Mesenchymal stem cell (in vitro differentiated cells and primary cell): ENCODE measurements around the gene VWA3B.
"Not testable (repeated sequence)": the region's sequence is repeated elsewhere in the genome, so short reads cannot be mapped to it uniquely, and the experiment has no call there.

Experiments
- DNase-seq: peaks from one replicate; pipeline ENCODE4 v3.0.0-alpha.2; 2013
- H2AFZ ChIP-seq: one replicate; pipeline ENCODE4 v1.6.1; 2013; ENCODE audit warnings: low read depth, mild to moderate bottlenecking, control low read depth, inconsistent platforms, low read length, moderate library complexity
- H2AK5ac ChIP-seq: 2 replicates; pipeline ENCODE4 v1.6.1; 2013; ENCODE audit warnings: low read length, moderate library complexity, mild to moderate bottlenecking, inconsistent platforms; ENCODE audit not compliant: severe bottlenecking
- H2BK120ac ChIP-seq: one replicate; pipeline ENCODE4 v1.6.1; 2013; ENCODE audit warnings: low read depth, mild to moderate bottlenecking, inconsistent platforms, low read length, moderate library complexity
- H2BK12ac ChIP-seq, 2 experiments: one replicate each; pipeline ENCODE4 v1.6.1; 2013; ENCODE audit warnings: inconsistent platforms in 2 of 2, low read length in 2 of 2, mild to moderate bottlenecking in 2 of 2, moderate library complexity in 2 of 2, control low read depth in 1 of 2
- H2BK15ac ChIP-seq: one replicate; pipeline ENCODE4 v1.6.1; 2013; ENCODE audit warnings: mild to moderate bottlenecking, low read depth, inconsistent platforms; ENCODE audit not compliant: poor library complexity, severe bottlenecking
- H2BK5ac ChIP-seq: 2 replicates; pipeline ENCODE4 v1.6.1; 2013; ENCODE audit warnings: low read depth, mild to moderate bottlenecking, low read length, control low read depth, inconsistent platforms; ENCODE audit not compliant: poor library complexity, severe bottlenecking
- H3K14ac ChIP-seq, 2 experiments: one replicate each; pipeline ENCODE4 v1.6.1; 2013; ENCODE audit warnings: inconsistent platforms in 2 of 2, low read length in 2 of 2, control low read depth in 1 of 2, mild to moderate bottlenecking in 1 of 2, moderate library complexity in 1 of 2
- H3K18ac ChIP-seq, 2 experiments: one replicate each; pipeline ENCODE4 v1.6.1; 2013; ENCODE audit warnings: inconsistent platforms in 2 of 2, low read length in 2 of 2, control low read depth in 1 of 2, low read depth in 1 of 2, mild to moderate bottlenecking in 1 of 2
- H3K23ac ChIP-seq, 2 experiments: one replicate each; pipeline ENCODE4 v1.6.1; 2013; ENCODE audit warnings: inconsistent platforms in 2 of 2, low read length in 2 of 2, mild to moderate bottlenecking in 2 of 2, moderate library complexity in 2 of 2, control low read depth in 1 of 2
- H3K27ac ChIP-seq: 2 replicates; pipeline ENCODE4 v1.5.1; 2013; ENCODE audit warnings: mild to moderate bottlenecking, moderate library complexity, low read length, control low read depth, inconsistent platforms; ENCODE audit not compliant: poor library complexity, severe bottlenecking
- H3K27me3 ChIP-seq, 2 experiments: 2 replicates each; pipeline versions ENCODE4 v1.6.1 to v1.7.0; 2013; ENCODE audit warnings: low read length in 2 of 2, mild to moderate bottlenecking in 2 of 2, moderate library complexity in 2 of 2, control low read depth in 1 of 2, inconsistent platforms in 1 of 2; ENCODE audit not compliant: control insufficient read depth in 1 of 2, insufficient read depth in 1 of 2
- H3K36me3 ChIP-seq, 2 experiments: 2 replicates each; pipeline versions ENCODE4 v1.6.1 to v1.7.0; 2013; ENCODE audit warnings: low read length in 2 of 2, control low read depth in 1 of 2, inconsistent platforms in 1 of 2, low read depth in 1 of 2, mild to moderate bottlenecking in 1 of 2; ENCODE audit not compliant: insufficient read depth in 2 of 2, control insufficient read depth in 1 of 2
- H3K4ac ChIP-seq, 2 experiments: one replicate each; pipeline ENCODE4 v1.6.1; 2013; ENCODE audit warnings: inconsistent platforms in 2 of 2, low read length in 2 of 2, mild to moderate bottlenecking in 2 of 2, moderate library complexity in 2 of 2, control low read depth in 1 of 2, low read depth in 1 of 2
- H3K4me1 ChIP-seq: 2 replicates; pipeline ENCODE4 v1.6.1; 2013; ENCODE audit warnings: low read depth, low read length, control low read depth; ENCODE audit not compliant: control insufficient read depth, insufficient read depth
- H3K4me2 ChIP-seq: 2 replicates; pipeline ENCODE4 v1.6.1; 2013; ENCODE audit warnings: low read length, mild to moderate bottlenecking, inconsistent platforms; ENCODE audit not compliant: poor library complexity, severe bottlenecking
- H3K4me3 ChIP-seq, 2 experiments: 2 replicates each; pipeline versions ENCODE4 v1.5.1 to v1.7.0; 2013; ENCODE audit warnings: low read length in 2 of 2, mild to moderate bottlenecking in 2 of 2, control low read depth in 1 of 2, low read depth in 1 of 2; ENCODE audit not compliant: insufficient read depth in 1 of 2
- H3K79me1 ChIP-seq: replicated peaks from 2 replicates; pipeline ENCODE4 v1.6.1; 2013; ENCODE audit warnings: mild to moderate bottlenecking, control low read depth, low read length, inconsistent platforms; ENCODE audit not compliant: poor library complexity, severe bottlenecking
- H3K9ac ChIP-seq: 2 replicates; pipeline ENCODE4 v1.7.0; 2013; ENCODE audit warnings: mild to moderate bottlenecking, low read length, moderate library complexity
- H3K9me3 ChIP-seq: 2 replicates; pipeline ENCODE4 v1.7.0; 2013; ENCODE audit warnings: mild to moderate bottlenecking, low read length; ENCODE audit not compliant: control insufficient read depth
- H4K8ac ChIP-seq: one replicate; pipeline ENCODE4 v1.6.1; 2013; ENCODE audit warnings: inconsistent platforms, mild to moderate bottlenecking, low read length, moderate library complexity
- H4K91ac ChIP-seq: one replicate; pipeline ENCODE4 v1.6.1; 2013; ENCODE audit warnings: mild to moderate bottlenecking, low read length, inconsistent platforms
- WGBS: methylation state at CpG from one replicate; pipeline ENCODE4 v1.1.7; 2013; ENCODE audit warnings: mixed read lengths; 5-methylcytosine and 5-hydroxymethylcytosine counted together

The VWA3B gene

DNA sequence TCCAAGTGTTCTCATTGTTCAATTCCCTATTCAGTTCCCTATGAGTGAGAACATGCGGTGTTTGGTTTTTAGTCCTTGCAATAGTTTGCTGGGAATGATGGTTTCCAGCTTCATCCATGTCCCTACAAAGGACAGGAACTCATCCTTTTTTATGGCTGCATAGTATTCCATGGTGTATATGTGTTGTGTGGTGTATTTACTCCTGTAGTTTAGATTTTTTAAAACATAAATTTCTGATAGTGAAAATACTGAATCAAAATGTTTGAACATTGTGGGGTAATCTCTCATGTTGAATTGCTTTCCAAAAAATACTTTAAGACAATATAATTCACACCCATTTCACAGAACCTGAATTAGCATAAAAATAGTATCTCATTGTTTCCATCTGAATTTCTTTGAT is 60.9 kb downstream of the VWA3B start:
- no CpG with 5 or more reads among the region's 1 CpG for WGBS
- not testable (repeated sequence) for H3K27ac ChIP-seq

DNA sequence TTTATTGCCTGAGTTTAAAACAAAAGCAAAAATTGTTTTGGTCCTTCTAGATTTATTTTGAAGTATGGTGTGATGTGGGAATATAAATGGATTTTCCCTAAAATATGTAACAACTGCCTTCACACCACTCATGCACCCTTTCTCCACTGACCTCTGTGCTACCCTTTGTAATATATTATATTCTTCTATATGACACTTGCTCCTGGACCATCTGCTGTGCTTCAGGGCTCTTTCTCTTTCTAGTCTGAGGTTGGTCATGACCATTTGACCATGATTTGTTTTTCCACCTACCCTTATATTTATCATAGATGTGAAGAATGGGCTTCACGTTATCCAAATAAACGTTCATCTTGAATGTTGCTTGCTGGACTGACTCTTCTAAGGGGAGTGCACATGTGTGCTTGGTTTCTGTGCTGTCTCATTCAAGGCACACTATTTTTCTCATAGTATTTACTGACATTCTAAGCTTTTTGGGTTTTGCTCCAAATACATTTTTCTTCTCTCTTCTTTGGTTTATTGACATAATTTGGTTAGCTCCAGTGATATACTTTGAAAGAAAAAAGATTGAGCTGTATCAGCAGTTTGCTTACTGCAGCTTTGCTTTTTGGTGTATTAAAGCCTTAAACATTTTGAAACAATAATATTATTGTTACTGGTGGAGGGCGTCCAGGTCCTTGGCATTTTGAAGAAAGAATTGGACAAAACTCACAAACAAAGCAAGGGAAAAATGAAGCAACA is 61.8 kb downstream of the VWA3B start:
- WGBS = 60% methylated on average over 1 of the region's 3 CpGs
- no peak overlapping the region for H3K4me2 ChIP-seq

More for the DNA sequence above, 60.9 kb downstream of the VWA3B start:
- H3K23ac ChIP-seq, H2AK5ac ChIP-seq, H3K4me3 ChIP-seq, H3K18ac ChIP-seq, H2BK120ac ChIP-seq, H3K9me3 ChIP-seq, H3K9ac ChIP-seq, H3K36me3 ChIP-seq, H2BK5ac ChIP-seq, H3K4me2 ChIP-seq, H3K4ac ChIP-seq, H2AFZ ChIP-seq, H2BK15ac ChIP-seq, H2BK12ac ChIP-seq, H4K8ac ChIP-seq, H3K27me3 ChIP-seq, DNase-seq, H3K14ac ChIP-seq, H3K4me1 ChIP-seq, H4K91ac ChIP-seq, H3K79me1 ChIP-seq: not testable (repeated sequence)

DNA sequence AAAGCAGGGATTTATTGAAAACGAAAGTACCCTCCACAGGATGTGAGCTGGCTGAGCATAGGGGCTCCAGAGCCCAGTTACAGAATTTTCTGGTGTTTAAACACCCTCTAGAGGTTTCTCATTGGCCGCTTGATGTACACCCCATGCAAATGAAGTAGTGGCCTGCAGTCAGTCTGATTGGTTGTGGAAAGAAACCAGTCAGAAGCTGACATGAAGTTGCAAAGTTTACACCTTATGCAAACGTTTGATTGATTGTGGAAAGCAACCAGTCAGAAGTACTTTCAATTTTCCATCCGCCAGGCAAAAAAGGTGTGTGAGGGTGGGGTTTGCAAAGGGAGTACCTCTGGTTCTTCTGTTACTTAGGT is 62.3 kb downstream of the VWA3B start:
- Histone ChIP-seq H2BK15ac (no peak overlapping the region), H3K4me2 (no peak overlapping the region)

More for the DNA sequence above, 61.8 kb downstream of the VWA3B start:
- Histone ChIP-seq H3K9ac (peak overlapping the region; percentile 78), H3K36me3 (no peaks in the 10 kb centered on the region), H3K18ac (no peak overlapping the region), H3K14ac (no peak overlapping the region), H2BK12ac (no peak overlapping the region), H2BK5ac (no peak overlapping the region), H3K4me1 (no peaks in the 10 kb centered on the region), H3K4ac (no peak overlapping the region), H2AK5ac (no peak overlapping the region), H3K79me1 (no peaks in the 10 kb centered on the region), H3K27ac (no peak overlapping the region), H3K23ac (no peak overlapping the region), H2BK120ac (no peak overlapping the region), H3K4me3 (peak overlapping the region in 1 of 2 experiments; percentile 70), H3K27me3 (peaks cover 0 to 11% of the 10 kb centered on the region in 2 experiments), H3K9me3 (no peaks in the 10 kb centered on the region), H2AFZ (no peak overlapping the region), H2BK15ac (no peak overlapping the region), H4K8ac (no peak overlapping the region), H4K91ac (no peak overlapping the region)
- DNase-seq = no peak

DNA sequence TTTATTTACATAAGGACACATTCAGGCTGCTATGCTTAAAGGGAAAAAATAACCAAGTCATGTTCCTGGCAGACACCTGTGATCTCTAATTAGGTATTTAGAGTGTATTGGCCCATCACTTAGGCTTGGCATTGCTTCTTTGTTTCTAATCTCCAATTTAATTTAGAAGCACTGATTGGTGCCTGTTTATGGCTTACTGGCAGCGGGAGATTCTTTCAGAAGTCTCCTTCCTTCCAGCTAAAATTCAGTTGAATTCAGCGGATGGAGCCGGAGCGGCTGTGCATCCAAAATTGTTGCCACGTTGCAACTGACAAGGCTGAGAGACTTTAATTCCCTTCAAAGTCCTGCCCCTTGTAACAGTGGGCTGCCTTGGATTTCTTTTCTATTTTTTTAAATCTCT is 66.5 kb downstream of the VWA3B start:
- WGBS = 92% methylated on average over 5 of the region's 5 CpGs
- no peak overlapping the region for H4K91ac ChIP-seq
- H3K4me3 ChIP-seq = no peak overlapping the region

More for the DNA sequence above, 62.3 kb downstream of the VWA3B start:
- H3K4ac ChIP-seq = no peak overlapping the region
- no peak overlapping the region for H2BK12ac ChIP-seq
- H3K23ac ChIP-seq = no peak overlapping the region
- H3K14ac ChIP-seq = no peak overlapping the region
- H3K79me1 ChIP-seq = no peaks in the 10 kb centered on the region
- H2BK120ac ChIP-seq = no peak overlapping the region
- no peaks in the 10 kb centered on the region for H3K9me3 ChIP-seq
- no peak overlapping the region for H2AK5ac ChIP-seq
- H3K36me3 ChIP-seq = no peaks in the 10 kb centered on the region
- no peak overlapping the region for H3K27ac ChIP-seq
- H3K18ac ChIP-seq = no peak overlapping the region
- DNase-seq = peak; percentile 28
- no peak overlapping the region for H2BK5ac ChIP-seq
- peaks cover 2 to 14% of the 10 kb centered on the region in 2 experiments for H3K27me3 ChIP-seq
- WGBS = 65% methylated on average over 4 of the region's 4 CpGs
- no peak overlapping the region for H4K8ac ChIP-seq
- no peaks in the 10 kb centered on the region for H3K4me1 ChIP-seq
- peak overlapping the region in 1 of 2 experiments; percentile 70 for H3K4me3 ChIP-seq
- H4K91ac ChIP-seq = no peak overlapping the region
- H3K9ac ChIP-seq = peak overlapping the region; percentile 78
- no peak overlapping the region for H2AFZ ChIP-seq

More for the DNA sequence above, 66.5 kb downstream of the VWA3B start:
- Histone ChIP-seq H3K4me2 (no peak overlapping the region), H2BK12ac (no peak overlapping the region), H3K4ac (no peak overlapping the region), H3K9ac (no peak overlapping the region), H3K9me3 (no peaks in the 10 kb centered on the region), H3K4me1 (no peaks in the 10 kb centered on the region), H3K79me1 (no peaks in the 10 kb centered on the region), H3K14ac (no peak overlapping the region), H3K27me3 (peaks cover 14 to 21% of the 10 kb centered on the region in 2 experiments), H2BK120ac (no peak overlapping the region), H2AK5ac (no peak overlapping the region), H3K18ac (no peak overlapping the region), H3K36me3 (no peaks in the 10 kb centered on the region), H3K23ac (no peak overlapping the region), H2BK5ac (no peak overlapping the region), H3K27ac (no peak overlapping the region), H2AFZ (no peak overlapping the region), H4K8ac (no peak overlapping the region), H2BK15ac (no peak overlapping the region)
- no peak for DNase-seq
